Measurements from ENCODE around the gene FBXW4. TPM values are rescaled to one million over a fixed set of nuclear protein-coding genes. Genes with fewer than 3 reads are reported as not detected.

Gene FBXW4
- total RNA-seq, 1 donor from 2014 or later = 24.4 TPM

- DNase-seq (ENCODE audit: low read depth) = no peak
- no peak for TF ChIP-seq CTCF (IDR thresholded peaks at IDR 0.05; ENCODE audit: insufficient read depth, low read length, poor library complexity, severe bottlenecking)
- H3K36me3 ChIP-seq (ENCODE audit: control insufficient read depth, insufficient read depth, low read length) = peaks cover 5% of the 10 kb centered on the region
Observed at GRCh38 chr10:101668566-101668965, 26.4 kb downstream of the FBXW4 start.

GRCh38 chr10:101666083-101666482 lies 28.9 kb downstream of the FBXW4 start:
- TF ChIP-seq CTCF (IDR thresholded peaks at IDR 0.05; ENCODE audit: insufficient read depth, low read length, poor library complexity, severe bottlenecking) = no peak
- H3K4me3 ChIP-seq (ENCODE audit: low read depth, low read length) = no peak overlapping the region
- DNase-seq (ENCODE audit: low read depth) = no peak
- peaks cover 3% of the 10 kb centered on the region for H3K36me3 ChIP-seq (ENCODE audit: control insufficient read depth, insufficient read depth, low read length)
- H3K27me3 ChIP-seq (ENCODE audit: control insufficient read depth, insufficient read depth, low read length) = no peaks in the 10 kb centered on the region

More at GRCh38 chr10:101668566-101668965, 26.4 kb downstream of the FBXW4 start:
- no peaks in the 10 kb centered on the region for H3K27me3 ChIP-seq (ENCODE audit: control insufficient read depth, insufficient read depth, low read length)
- H3K4me3 ChIP-seq (ENCODE audit: low read depth, low read length) = no peak overlapping the region

- TF ChIP-seq CTCF (IDR thresholded peaks at IDR 0.05; ENCODE audit: insufficient read depth, low read length, poor library complexity, severe bottlenecking) = no peak
- Histone ChIP-seq H3K27me3 (ENCODE audit: control insufficient read depth, insufficient read depth, low read length) (no peaks in the 10 kb centered on the region), H3K4me3 (ENCODE audit: low read depth, low read length) (no peak overlapping the region)
Observed at GRCh38 chr10:101663097-101663496, 31.9 kb downstream of the FBXW4 start.

GRCh38 chr10:101660256-101660655 lies 34.7 kb downstream of the FBXW4 start:
- no peak overlapping the region for H3K4me3 ChIP-seq (ENCODE audit: low read depth, low read length)
- TF ChIP-seq CTCF (IDR thresholded peaks at IDR 0.05; ENCODE audit: insufficient read depth, low read length, poor library complexity, severe bottlenecking) = no peak
- DNase-seq (ENCODE audit: low read depth) = no peak
- peaks cover 1% of the 10 kb centered on the region for H3K36me3 ChIP-seq (ENCODE audit: control insufficient read depth, insufficient read depth, low read length)
- no peaks in the 10 kb centered on the region for H3K27me3 ChIP-seq (ENCODE audit: control insufficient read depth, insufficient read depth, low read length)

More at GRCh38 chr10:101663097-101663496, 31.9 kb downstream of the FBXW4 start:
- no peak for DNase-seq (ENCODE audit: low read depth)
- peaks cover 1% of the 10 kb centered on the region for H3K36me3 ChIP-seq (ENCODE audit: control insufficient read depth, insufficient read depth, low read length)

- H3K36me3 ChIP-seq (ENCODE audit: control insufficient read depth, insufficient read depth, low read length) = peaks cover 1% of the 10 kb centered on the region
- no peaks in the 10 kb centered on the region for H3K27me3 ChIP-seq (ENCODE audit: control insufficient read depth, insufficient read depth, low read length)
- no peak for TF ChIP-seq CTCF (IDR thresholded peaks at IDR 0.05; ENCODE audit: insufficient read depth, low read length, poor library complexity, severe bottlenecking)
- no peak for DNase-seq (ENCODE audit: low read depth)
- H3K4me3 ChIP-seq (ENCODE audit: low read depth, low read length) = no peak overlapping the region
Observed at GRCh38 chr10:101658975-101659374, 36.0 kb downstream of the FBXW4 start.

- no peak for TF ChIP-seq CTCF (IDR thresholded peaks at IDR 0.05; ENCODE audit: insufficient read depth, low read length, poor library complexity, severe bottlenecking)
- Histone ChIP-seq H3K36me3 (ENCODE audit: control insufficient read depth, insufficient read depth, low read length) (peaks cover 2% of the 10 kb centered on the region), H3K27me3 (ENCODE audit: control insufficient read depth, insufficient read depth, low read length) (no peaks in the 10 kb centered on the region), H3K4me3 (ENCODE audit: low read depth, low read length) (no peak overlapping the region)
- DNase-seq (ENCODE audit: low read depth) = no peak
Observed at GRCh38 chr10:101656890-101657289, 38.1 kb downstream of the FBXW4 start.

Data from kidney epithelial cell (primary cell).